ENCODE results near the gene CCNH. TPM values are rescaled to one million over a fixed set of nuclear protein-coding genes. Genes with fewer than 3 reads are reported as not detected.

CCNH gene
- total and polyA plus RNA-seq, 9 donors = 21.7 to 160 (median 44.6) TPM

- TF ChIP-seq POLR2A (IDR thresholded peaks at IDR 0.05) = no peak
- TF ChIP-seq CTCF (IDR thresholded peaks at IDR 0.05) = no peak
- TF ChIP-seq EP300 (IDR thresholded peaks at IDR 0.05) = no peak
- H3K27me3 ChIP-seq = no peaks in the 10 kb centered on the region
- 87 to 95% (median 95%) methylated on average over 2 of the region's 2 CpGs for WGBS, 3 donors
- intact Hi-C loops (cut with DNase I) = no loop called here
- no peak for DNase-seq
- no peak overlapping the region for H3K4me3 ChIP-seq
- no peaks in the 10 kb centered on the region for H3K9me3 ChIP-seq
- no peaks in the 10 kb centered on the region for H3K36me3 ChIP-seq
- no peak overlapping the region for H3K27ac ChIP-seq
- H3K4me1 ChIP-seq (ENCODE audit: insufficient read depth) = no peaks in the 10 kb centered on the region
Observed at GRCh38 chr5:87367243-87367642, 45.5 kb downstream of the CCNH start.

- WGBS, 3 donors = 95 to 100% (median 97%) methylated on average over 1 of the region's 1 CpG
- TF ChIP-seq EP300 (IDR thresholded peaks at IDR 0.05) (no peak), POLR2A (IDR thresholded peaks at IDR 0.05) (no peak), CTCF (IDR thresholded peaks at IDR 0.05) (no peak)
- no peak overlapping the region for H3K4me3 ChIP-seq
- H3K27me3 ChIP-seq = no peaks in the 10 kb centered on the region
- no peaks in the 10 kb centered on the region for H3K4me1 ChIP-seq (ENCODE audit: insufficient read depth)
- no peak for DNase-seq
- intact Hi-C loops (cut with DNase I) = no loop called here
- H3K9me3 ChIP-seq = no peaks in the 10 kb centered on the region
- H3K36me3 ChIP-seq = no peaks in the 10 kb centered on the region
- H3K27ac ChIP-seq = no peak overlapping the region
Observed at GRCh38 chr5:87361536-87362213, 51.1 kb downstream of the CCNH start.

DNA sequence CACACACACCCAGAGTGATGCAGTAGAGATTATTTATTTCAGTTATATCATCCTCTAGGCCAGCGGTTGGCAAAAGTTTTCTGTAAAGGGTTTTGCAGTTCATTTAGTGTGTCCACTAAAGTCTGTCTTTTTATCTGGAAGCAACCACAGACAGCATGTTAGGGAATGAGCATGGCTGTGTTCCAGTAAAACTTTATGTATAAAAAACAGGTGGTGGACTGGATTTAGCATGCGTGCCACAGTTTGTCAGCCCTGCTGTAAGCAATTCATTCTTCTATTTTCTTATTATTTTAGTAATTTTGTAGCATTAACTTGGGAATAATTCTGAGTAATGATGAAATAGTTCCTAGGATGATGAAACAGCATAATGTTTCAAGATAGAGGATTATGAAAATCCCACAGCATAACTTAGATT, 51.7 kb downstream of the CCNH start:
- DNase-seq = no peak
- TF ChIP-seq POLR2A (IDR thresholded peaks at IDR 0.05) = no peak
- no peak for TF ChIP-seq EP300 (IDR thresholded peaks at IDR 0.05)
- TF ChIP-seq CTCF (IDR thresholded peaks at IDR 0.05) = no peak
- Histone ChIP-seq H3K27me3 (no peaks in the 10 kb centered on the region), H3K36me3 (no peaks in the 10 kb centered on the region), H3K4me3 (no peak overlapping the region), H3K4me1 (ENCODE audit: insufficient read depth) (no peaks in the 10 kb centered on the region), H3K9me3 (no peaks in the 10 kb centered on the region), H3K27ac (no peak overlapping the region)
- 55 to 59% (median 58%) methylated on average over 2 of the region's 2 CpGs for WGBS, 3 donors
- intact Hi-C loops (cut with DNase I) = no loop called here

DNA sequence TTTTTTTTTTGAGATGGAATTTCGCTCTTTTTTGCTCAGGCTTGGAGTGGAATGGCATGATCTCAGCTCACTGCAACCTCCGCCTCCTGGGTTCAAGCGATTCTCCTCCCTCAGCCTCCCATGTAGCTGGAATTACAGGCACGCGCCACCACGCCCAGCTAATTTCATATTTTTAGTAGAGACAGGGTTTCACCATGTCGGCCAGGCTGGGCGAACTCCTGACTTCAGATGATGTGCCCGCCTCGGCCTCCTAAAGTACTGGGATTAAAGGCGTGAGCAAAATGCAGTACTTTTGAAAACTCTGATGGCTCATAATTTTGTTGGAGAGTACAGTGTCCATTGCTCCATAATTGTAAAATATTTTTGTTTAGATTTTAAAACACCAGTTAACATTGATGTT, 52.6 kb downstream of the CCNH start:
- TF ChIP-seq CTCF (IDR thresholded peaks at IDR 0.05) (no peak), EP300 (IDR thresholded peaks at IDR 0.05) (no peak), POLR2A (IDR thresholded peaks at IDR 0.05) (no peak)
- Histone ChIP-seq H3K27ac (no peak overlapping the region), H3K36me3 (no peaks in the 10 kb centered on the region), H3K27me3 (no peaks in the 10 kb centered on the region), H3K9me3 (no peaks in the 10 kb centered on the region), H3K4me1 (ENCODE audit: insufficient read depth) (no peaks in the 10 kb centered on the region), H3K4me3 (no peak overlapping the region)
- WGBS, 3 donors = 95 to 98% (median 97%) methylated on average over 11 of the region's 11 CpGs
- no peak for DNase-seq
- intact Hi-C loops (cut with DNase I) = no loop called here

Measured in ovary (tissue), 9 donors.